ENCODE measurements around the gene METTL16. TPM values are rescaled to one million over a fixed set of nuclear protein-coding genes. Genes with fewer than 3 reads are reported as not detected.

The METTL16 gene
- 9.8 and 10.2 TPM in 2 replicates for total RNA-seq

GRCh38 chr17:2511462-2512369 lies at the start of gene METTL16:
TSS of gene METTL16 (minus strand) at chr17:2511888. CDS start at chr17:2502331, 9,557 bp downstream.

GRCh38 chr17:2400877-2401425 lies 110.7 kb downstream of the METTL16 start, which contains the start of gene MNT:
TSS of gene MNT (minus strand) at chr17:2401060. CDS start at chr17:2400712, 348 bp downstream.

Other genes with a start within 250 kb of the METTL16 start
- gene SMG6, start 208.1 kb downstream of the METTL16 start, total RNA-seq = 20.0 and 49.5 TPM in 2 replicates
- gene SRR, start 207.9 kb downstream of the METTL16 start, total RNA-seq = 19.6 and 24.1 TPM in 2 replicates
- 27.1 and 35.7 TPM in 2 replicates for gene TSR1, start 175.4 kb downstream of the METTL16 start, total RNA-seq
- gene SGSM2, start 174.4 kb downstream of the METTL16 start, total RNA-seq = 31.2 and 41.2 TPM in 2 replicates
- gene MNT, start 110.8 kb downstream of the METTL16 start, total RNA-seq = 7.7 and 7.8 TPM in 2 replicates
- gene PAFAH1B1, start 81.8 kb upstream of the METTL16 start, total RNA-seq = 36.3 and 51.9 TPM in 2 replicates
- gene CLUH, start 199.9 kb upstream of the METTL16 start, total RNA-seq = 31.5 and 34.4 TPM in 2 replicates
- gene CCDC92B, start 237.8 kb upstream of the METTL16 start, total RNA-seq = not detected in 2 replicates

Measured in pericardium fibroblast (primary cell).